HepG2 (cell line): Measurements from ENCODE around the gene ZKSCAN4. TPM values are rescaled to one million over a fixed set of nuclear protein-coding genes. Genes with fewer than 3 reads are reported as not detected.

ENCODE experiments used
- ATF5 ChIP-seq: sonication (generic); formaldehyde crosslinking; IDR thresholded peaks from 2 replicates; pipeline ENCODE4 v1.4.0; 2020; ENCODE audit warnings: mild to moderate bottlenecking, low read depth, missing genetic modification reagents
- FUBP1 ChIP-seq: sonication (generic); formaldehyde crosslinking; IDR thresholded peaks from 2 replicates; pipeline ENCODE4 v1.5.1; 2020; ENCODE audit warnings: missing genetic modification reagents, mild to moderate bottlenecking, borderline replicate concordance
- GABPA ChIP-seq, 2 experiments: IDR thresholded peaks; 2 replicates each; pipeline ENCODE4 v1.6.1; 2011 to 2016; ENCODE audit warnings: low read depth in 2 of 2, low read length in 1 of 2, missing biosample characterization in 1 of 2, missing genetic modification characterization in 1 of 2
- GABPB1 ChIP-seq: IDR thresholded peaks from 2 replicates; pipeline ENCODE4 v1.6.1; 2016; ENCODE audit warnings: mild to moderate bottlenecking, missing genetic modification reagents, moderate library complexity, missing compliant biosample characterization
- HNF1B ChIP-seq: sonication (generic); formaldehyde crosslinking; IDR thresholded peaks from 2 replicates; pipeline ENCODE4 v1.5.1; 2020; ENCODE audit warnings: mild to moderate bottlenecking, moderate library complexity, missing genetic modification reagents
- JUN ChIP-seq: sonication (generic); formaldehyde crosslinking; IDR thresholded peaks from 2 replicates; pipeline ENCODE4 v1.4.0; 2020; ENCODE audit warnings: mild to moderate bottlenecking, missing genetic modification reagents
- KLF16 ChIP-seq, 2 experiments: sonication (generic) in 1 of 2; formaldehyde crosslinking in 1 of 2; IDR thresholded peaks; 2 replicates each; pipeline versions ENCODE4 v1.6.1 to v1.8.0; 2016 to 2023; ENCODE audit warnings: missing genetic modification reagents in 2 of 2, missing compliant biosample characterization in 1 of 2
- ZNF274 ChIP-seq: sonication (generic); formaldehyde crosslinking; IDR thresholded peaks from 2 replicates; pipeline ENCODE4 v1.5.1; 2020; ENCODE audit warnings: mild to moderate bottlenecking, missing genetic modification reagents
- ZNF382 ChIP-seq: sonication (generic); formaldehyde crosslinking; IDR thresholded peaks from 2 replicates; pipeline ENCODE4 v1.5.0; 2020; ENCODE audit warnings: missing genetic modification reagents, mild to moderate bottlenecking, borderline replicate concordance
- ZNF639 ChIP-seq: conservative IDR thresholded peaks from 2 replicates; pipeline ENCODE4 v1.6.1; 2018; ENCODE audit warnings: missing genetic modification reagents
- ZNF691 ChIP-seq: sonication (generic); formaldehyde crosslinking; IDR thresholded peaks from 2 replicates; pipeline ENCODE4 v1.4.0; 2020; ENCODE audit warnings: missing genetic modification reagents, low read depth, mild to moderate bottlenecking, borderline replicate concordance
- ZNF75D ChIP-seq: sonication (generic); formaldehyde crosslinking; IDR thresholded peaks from 2 replicates; pipeline ENCODE4 v1.8.1; 2023; ENCODE audit warnings: missing genetic modification reagents, mild to moderate bottlenecking, borderline replicate concordance
- ZNF792 ChIP-seq: IDR thresholded peaks from 2 replicates; pipeline ENCODE4 v1.6.1; 2016
- ZZZ3 ChIP-seq: sonication (generic); formaldehyde crosslinking; IDR thresholded peaks from 2 replicates; pipeline ENCODE4 v1.4.0; 2020; ENCODE audit warnings: missing genetic modification reagents, mild to moderate bottlenecking, borderline replicate concordance
- polyA plus RNA-seq, 8 experiments: library from polyadenylated mRNA; depleted of rRNA in 3 of 8; stranded (reverse) in 7 of 8; unstranded in 1 of 8; fragments of >200 nt; fragmentation: Illumina TruSeq in 4 of 8; extraction: Trizol in 4 of 8; gene quantifications; 2 replicates each; pipeline versions ENCODE4 v1.2.1 to v1.2.3, GENCODE V29; 2011 to 2016; ENCODE audit warnings: low read depth in 4 of 8, missing spikeins in 1 of 8, mixed read lengths in 1 of 8; ENCODE audit not compliant: insufficient read depth in 1 of 8
- total RNA-seq, 5 experiments: library from RNA; depleted of rRNA; stranded (reverse); fragments of >200 nt; fragmentation: Illumina TruSeq; extraction: Trizol; gene quantifications; 2 replicates each; pipeline ENCODE4 v1.2.3, GENCODE V29; 2016; ENCODE audit warnings: low read depth in 1 of 5
- TF ChIP-seq, protein P1 (sequence below), 2 experiments: sonication (generic) in 1 of 2; formaldehyde crosslinking in 1 of 2; IDR thresholded peaks; 2 replicates each; pipeline versions ENCODE4 v1.5.1 to v1.6.1; 2011 to 2020; ENCODE audit warnings: borderline replicate concordance in 1 of 2, low read depth in 1 of 2, low read length in 1 of 2, mild to moderate bottlenecking in 1 of 2, missing genetic modification reagents in 1 of 2, moderate library complexity in 1 of 2
- TF ChIP-seq, protein P2 (sequence below): sonication (generic); formaldehyde crosslinking; IDR thresholded peaks from 2 replicates; pipeline ENCODE4 v1.8.1; 2023; ENCODE audit warnings: mild to moderate bottlenecking, missing genetic modification reagents
- TF ChIP-seq, protein P3 (sequence below): IDR thresholded peaks from 2 replicates; pipeline ENCODE4 v1.6.1; 2016; ENCODE audit warnings: missing genetic modification reagents, missing compliant biosample characterization

ZKSCAN4 gene
- total and polyA plus RNA-seq, 2 of the 13 experiments (the other 11 are each of a cell fraction or from before 2014, with no cell fraction given) = 2.9 to 7.8 TPM

- TF ChIP-seq, protein P1, sequence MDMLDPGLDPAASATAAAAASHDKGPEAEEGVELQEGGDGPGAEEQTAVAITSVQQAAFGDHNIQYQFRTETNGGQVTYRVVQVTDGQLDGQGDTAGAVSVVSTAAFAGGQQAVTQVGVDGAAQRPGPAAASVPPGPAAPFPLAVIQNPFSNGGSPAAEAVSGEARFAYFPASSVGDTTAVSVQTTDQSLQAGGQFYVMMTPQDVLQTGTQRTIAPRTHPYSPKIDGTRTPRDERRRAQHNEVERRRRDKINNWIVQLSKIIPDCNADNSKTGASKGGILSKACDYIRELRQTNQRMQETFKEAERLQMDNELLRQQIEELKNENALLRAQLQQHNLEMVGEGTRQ (IDR thresholded peaks at IDR 0.05; ENCODE audit: low read depth, low read length) = no peak
- TF ChIP-seq, protein P1 (CRISPR knock-in tag; IDR thresholded peaks at IDR 0.05; ENCODE audit: borderline replicate concordance) = no peak
- TF ChIP-seq ZNF274 (CRISPR knock-in tag) = no peak
- peak; percentile 45; the same call in 1 of the 2 replicates for TF ChIP-seq GABPB1
- TF ChIP-seq ATF5 (CRISPR knock-in tag) = no peak
- TF ChIP-seq, protein P2, sequence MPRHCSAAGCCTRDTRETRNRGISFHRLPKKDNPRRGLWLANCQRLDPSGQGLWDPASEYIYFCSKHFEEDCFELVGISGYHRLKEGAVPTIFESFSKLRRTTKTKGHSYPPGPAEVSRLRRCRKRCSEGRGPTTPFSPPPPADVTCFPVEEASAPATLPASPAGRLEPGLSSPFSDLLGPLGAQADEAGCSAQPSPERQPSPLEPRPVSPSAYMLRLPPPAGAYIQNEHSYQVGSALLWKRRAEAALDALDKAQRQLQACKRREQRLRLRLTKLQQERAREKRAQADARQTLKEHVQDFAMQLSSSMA (CRISPR knock-in tag) = no peak
- no peak for TF ChIP-seq ZNF691 (CRISPR knock-in tag)
- TF ChIP-seq ZZZ3 (CRISPR knock-in tag) = no peak
- no peak for TF ChIP-seq GABPA (IDR thresholded peaks at IDR 0.05; ENCODE audit: low read depth, low read length)
- TF ChIP-seq GABPA (CRISPR knock-in tag; IDR thresholded peaks at IDR 0.05; ENCODE audit: low read depth) = peak; percentile 58
- no peak for TF ChIP-seq HNF1B (CRISPR knock-in tag)
- no peak for TF ChIP-seq FUBP1 (CRISPR knock-in tag)
- no peak for TF ChIP-seq ZNF382
- TF ChIP-seq KLF16 (CRISPR knock-in tag; IDR thresholded peaks at IDR 0.05) = no peak; a peak in 1 of 4 replicates
- TF ChIP-seq, protein P3, sequence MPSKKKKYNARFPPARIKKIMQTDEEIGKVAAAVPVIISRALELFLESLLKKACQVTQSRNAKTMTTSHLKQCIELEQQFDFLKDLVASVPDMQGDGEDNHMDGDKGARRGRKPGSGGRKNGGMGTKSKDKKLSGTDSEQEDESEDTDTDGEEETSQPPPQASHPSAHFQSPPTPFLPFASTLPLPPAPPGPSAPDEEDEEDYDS = peak; percentile 72
- no peak for TF ChIP-seq ZNF75D
- no peak for TF ChIP-seq ZNF639 (CRISPR knock-in tag)
- TF ChIP-seq ZNF792 = peak; percentile 70; the same call in 1 of the 2 replicates
- TF ChIP-seq JUN = no peak
These were observed 39.4 kb downstream of the ZKSCAN4 start (continued) for GRCh38 chr6:28212510-28213212.
